Hepatocyte (in vitro differentiated cells): ENCODE measurements around the gene KLHL18. TPM values are rescaled to one million over a fixed set of nuclear protein-coding genes. Genes with fewer than 3 reads are reported as not detected.

ENCODE experiments used
- DNase-seq: peaks from one replicate; pipeline ENCODE4 v3.0.0-alpha.2; 2016; ENCODE audit warnings: low spot score
- H2AFZ ChIP-seq: fragments of 200-600 bp; sonication (generic); 2 replicates; pipeline ENCODE4 v1.6.0; 2016; ENCODE audit warnings: antibody characterized with exemption, mild to moderate bottlenecking
- H3K27ac ChIP-seq: fragments of 200-600 bp; sonication (generic); 2 replicates; pipeline ENCODE4 v1.5.1; 2016; ENCODE audit warnings: mild to moderate bottlenecking
- H3K27me3 ChIP-seq: fragments of 200-600 bp; sonication (generic); 2 replicates; pipeline ENCODE4 v1.6.1; 2016
- H3K36me3 ChIP-seq: fragments of 200-600 bp; sonication (generic); replicated peaks from 2 replicates; pipeline ENCODE4 v1.5.1; 2016; ENCODE audit warnings: low read depth; ENCODE audit not compliant: insufficient read depth
- H3K4me1 ChIP-seq: fragments of 200-600 bp; sonication (generic); 2 replicates; pipeline ENCODE4 v1.5.1; 2016; ENCODE audit warnings: mild to moderate bottlenecking, moderate library complexity; ENCODE audit not compliant: insufficient read depth
- H3K4me2 ChIP-seq: fragments of 200-600 bp; sonication (generic); 2 replicates; pipeline ENCODE4 v1.6.0; 2016
- H3K4me3 ChIP-seq: fragments of 200-600 bp; sonication (generic); 2 replicates; pipeline ENCODE4 v1.5.1; 2016; ENCODE audit warnings: mild to moderate bottlenecking
- H3K79me2 ChIP-seq: fragments of 200-600 bp; sonication (generic); 2 replicates; pipeline ENCODE4 v1.6.0; 2017; ENCODE audit warnings: mild to moderate bottlenecking
- H3K9me2 ChIP-seq: fragments of 200-600 bp; sonication (generic); replicated peaks from 2 replicates; pipeline ENCODE4 v1.6.0; 2017; ENCODE audit warnings: mild to moderate bottlenecking; ENCODE audit not compliant: insufficient read depth
- H3K9me3 ChIP-seq: fragments of 200-600 bp; sonication (generic); 2 replicates; pipeline ENCODE4 v1.5.1; 2016; ENCODE audit warnings: low read depth, mild to moderate bottlenecking
- H4K20me1 ChIP-seq: fragments of 200-600 bp; sonication (generic); 2 replicates; pipeline ENCODE4 v1.6.0; 2016; ENCODE audit warnings: mild to moderate bottlenecking; ENCODE audit not compliant: insufficient read depth, poor library complexity, severe bottlenecking
- CTCF ChIP-seq: fragments of 200-600 bp; sonication (generic); IDR thresholded peaks from 2 replicates; pipeline ENCODE4 v1.5.1; 2016; ENCODE audit warnings: antibody characterized with exemption, mild to moderate bottlenecking; ENCODE audit not compliant: poor library complexity
- EZH2 ChIP-seq: fragments of 200-600 bp; sonication (generic); IDR thresholded peaks from 2 replicates; pipeline ENCODE4 v1.6.1; 2016; ENCODE audit warnings: antibody characterized with exemption, mild to moderate bottlenecking, borderline replicate concordance
- EZH2phosphoT487 ChIP-seq: fragments of 200-600 bp; sonication (generic); IDR thresholded peaks from one replicate; pipeline ENCODE4 v1.6.1; 2018; ENCODE audit warnings: antibody characterized with exemption, mild to moderate bottlenecking, low read depth, moderate library complexity; ENCODE audit not compliant: unreplicated experiment, severe bottlenecking
- WGBS: methylation state at CpG from one replicate; pipeline ENCODE4 v1.1.6; 2016; ENCODE audit warnings: low lambda C conversion rate; ENCODE audit errors: missing lambda C conversion rate; 5-methylcytosine and 5-hydroxymethylcytosine counted together
- polyA plus RNA-seq: library from polyadenylated mRNA; unstranded; fragments of >200 nt; fragmentation: Nextera tagmentation; extraction: Ambion mirVana; gene quantifications from 2 replicates; pipeline ENCODE4 v1.2.1, GENCODE V29; 2016
- total RNA-seq: library from RNA; depleted of rRNA; stranded (reverse); fragments of >200 nt; gene quantifications from 2 replicates; pipeline ENCODE4 v1.2.3, GENCODE V29; 2014

Gene KLHL18
- total and polyA plus RNA-seq, 2 experiments from 2014 or later, result 11.6 to 13.6 TPM

- no peaks in the 10 kb centered on the region for H3K27me3 ChIP-seq
- no peaks in the 10 kb centered on the region for H3K4me1 ChIP-seq
- H3K9me3 ChIP-seq, result no peaks in the 10 kb centered on the region
- H3K79me2 ChIP-seq, result no peaks in the 10 kb centered on the region
- H2AFZ ChIP-seq, result no peak overlapping the region
- 87% methylated on average over 5 of the region's 5 CpGs for WGBS
- no peaks in the 10 kb centered on the region for H3K36me3 ChIP-seq
- H3K4me3 ChIP-seq, result no peak overlapping the region
- H3K9me2 ChIP-seq, result no peaks in the 10 kb centered on the region
- no peaks in the 10 kb centered on the region for H4K20me1 ChIP-seq
- H3K27ac ChIP-seq, result no peak overlapping the region
- no peak for TF ChIP-seq CTCF
- no peak overlapping the region for H3K4me2 ChIP-seq
- no peak for DNase-seq
Observed at GRCh38 chr3:47362701-47363100, 80.0 kb downstream of the KLHL18 start.

GRCh38 chr3:47365213-47366153 lies 82.7 kb downstream of the KLHL18 start:
- no peaks in the 10 kb centered on the region for H3K4me1 ChIP-seq
- H3K36me3 ChIP-seq, result no peaks in the 10 kb centered on the region
- no peaks in the 10 kb centered on the region for H3K79me2 ChIP-seq
- no peak overlapping the region for H2AFZ ChIP-seq
- WGBS, result 76% methylated on average over 11 of the region's 11 CpGs
- H4K20me1 ChIP-seq, result no peaks in the 10 kb centered on the region
- H3K27ac ChIP-seq, result peak overlapping the region; percentile 11
- no peaks in the 10 kb centered on the region for H3K27me3 ChIP-seq
- TF ChIP-seq EZH2 (no peak), CTCF (no peak), EZH2phosphoT487 (no peak)
- DNase-seq, result no peak
- no peak overlapping the region for H3K4me3 ChIP-seq
- H3K4me2 ChIP-seq, result no peak overlapping the region
- no peaks in the 10 kb centered on the region for H3K9me2 ChIP-seq
- no peaks in the 10 kb centered on the region for H3K9me3 ChIP-seq

DNA sequence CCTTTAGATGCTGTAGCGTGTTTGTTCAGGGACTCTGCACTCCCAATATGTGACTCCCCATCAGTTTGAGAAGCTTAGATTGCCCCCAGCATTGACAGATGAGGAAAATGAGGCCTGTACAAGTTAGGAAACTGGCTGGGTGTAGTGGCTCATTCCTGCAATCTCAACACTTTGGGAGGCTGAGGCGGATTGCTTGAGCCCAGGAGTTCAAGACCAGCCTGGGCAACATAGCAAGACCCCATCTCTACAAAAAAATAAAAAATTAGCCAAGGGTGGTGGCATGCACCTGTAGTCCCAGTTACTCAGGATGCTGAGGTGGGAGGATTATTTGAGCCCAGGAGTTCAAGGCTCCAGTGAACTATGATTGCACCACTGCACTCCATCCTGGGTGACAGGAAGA lies 84.1 kb downstream of the KLHL18 start:
- 93% methylated on average over 2 of the region's 2 CpGs for WGBS
- H4K20me1 ChIP-seq, result no peaks in the 10 kb centered on the region
- H3K4me2 ChIP-seq, result no peak overlapping the region
- no peaks in the 10 kb centered on the region for H3K27me3 ChIP-seq
- no peak overlapping the region for H3K4me3 ChIP-seq
- H3K36me3 ChIP-seq, result no peaks in the 10 kb centered on the region
- H2AFZ ChIP-seq, result no peak overlapping the region
- DNase-seq, result no peak
- no peaks in the 10 kb centered on the region for H3K9me2 ChIP-seq
- H3K9me3 ChIP-seq, result no peaks in the 10 kb centered on the region
- no peaks in the 10 kb centered on the region for H3K79me2 ChIP-seq
- no peaks in the 10 kb centered on the region for H3K4me1 ChIP-seq
- H3K27ac ChIP-seq, result no peak overlapping the region
- TF ChIP-seq EZH2phosphoT487 (no peak), CTCF (no peak), EZH2 (no peak)
